Thoracic aorta (tissue), 2 donors: ENCODE data around the gene OOSP1. TPM values are rescaled to one million over a fixed set of nuclear protein-coding genes. Genes with fewer than 3 reads are reported as not detected.

Experiments used
- ATAC-seq: fragments of 150-250 bp; one replicate; pipeline ENCODE4 v1.8.0; 2017; ENCODE audit warnings: low read depth; ENCODE audit not compliant: insufficient number of reproducible peaks, low FRiP score
- DNase-seq: peaks from one replicate; pipeline ENCODE4 v3.0.0-alpha.2; 2020; ENCODE audit warnings: low spot score
- H3K27ac ChIP-seq, 2 donors: fragments of 200-600 bp; sonication (generic); 1 replicate in 1 of 2; 2 replicates in 1 of 2; pipeline ENCODE4 v1.5.1; 2016; ENCODE audit warnings: mild to moderate bottlenecking in 2 of 2, moderate library complexity in 2 of 2
- H3K27me3 ChIP-seq: fragments of 200-600 bp; sonication (generic); replicated peaks from 2 replicates; pipeline ENCODE4 v1.6.0; 2016; ENCODE audit warnings: mild to moderate bottlenecking; ENCODE audit not compliant: insufficient read depth
- H3K36me3 ChIP-seq: fragments of 200-600 bp; sonication (generic); one replicate; pipeline ENCODE4 v1.5.1; 2016
- H3K4me1 ChIP-seq, 2 donors: fragments of 200-600 bp; sonication (generic); 1 replicate in 1 of 2; 2 replicates in 1 of 2; pipeline versions ENCODE4 v1.5.1 to v1.6.0; 2016; ENCODE audit warnings: low read depth in 2 of 2, mild to moderate bottlenecking in 1 of 2; ENCODE audit not compliant: control insufficient read depth in 1 of 2
- H3K4me3 ChIP-seq: fragments of 200-600 bp; sonication (generic); 2 replicates; pipeline ENCODE4 v1.5.1; 2016; ENCODE audit warnings: mild to moderate bottlenecking
- H3K9me3 ChIP-seq: fragments of 200-600 bp; sonication (generic); 2 replicates; pipeline ENCODE4 v1.5.1; 2016
- CTCF ChIP-seq: fragments of 200-600 bp; sonication (generic); IDR thresholded peaks from one replicate; pipeline ENCODE4 v1.5.1; 2019; ENCODE audit warnings: antibody characterized with exemption
- total RNA-seq, 2 donors: library from RNA; depleted of rRNA; stranded (reverse); fragments of >200 nt; gene quantifications; one replicate each; pipeline versions ENCODE4 v1.1.0 to v1.2.3, GENCODE V29; 2016

The OOSP1 gene
- total RNA-seq, 2 donors from 2014 or later: not detected

GRCh38 chr11:59957094-59957493 lies 18.9 kb downstream of the OOSP1 start:
- H3K27me3 ChIP-seq: no peaks in the 10 kb centered on the region
- H3K9me3 ChIP-seq: no peaks in the 10 kb centered on the region
- H3K4me1 ChIP-seq: no peaks in the 10 kb centered on the region
- no peak for TF ChIP-seq CTCF
- no peak overlapping the region for H3K27ac ChIP-seq
- ATAC-seq (no peak), DNase-seq (no peak)
- no peak overlapping the region for H3K4me3 ChIP-seq
- no peaks in the 10 kb centered on the region for H3K36me3 ChIP-seq

- no peaks in the 10 kb centered on the region for H3K27me3 ChIP-seq
- ATAC-seq: no peak
- no peak overlapping the region for H3K4me3 ChIP-seq
- no peak for TF ChIP-seq CTCF
- no peak overlapping the region for H3K27ac ChIP-seq
- no peaks in the 10 kb centered on the region for H3K36me3 ChIP-seq
- no peaks in the 10 kb centered on the region for H3K4me1 ChIP-seq
- DNase-seq: no peak
- H3K9me3 ChIP-seq: no peaks in the 10 kb centered on the region
Measured at GRCh38 chr11:59960502-59961381, 22.5 kb downstream of the OOSP1 start.

- ATAC-seq (no peak), DNase-seq (no peak)
- H3K4me1 ChIP-seq: no peaks in the 10 kb centered on the region
- TF ChIP-seq CTCF: no peak
- no peak overlapping the region for H3K4me3 ChIP-seq
- H3K9me3 ChIP-seq: no peaks in the 10 kb centered on the region
- no peaks in the 10 kb centered on the region for H3K27me3 ChIP-seq
- H3K27ac ChIP-seq: no peak overlapping the region
- H3K36me3 ChIP-seq: no peaks in the 10 kb centered on the region
Measured at GRCh38 chr11:59962107-59962482, 23.9 kb downstream of the OOSP1 start.

GRCh38 chr11:59963733-59964132 lies 25.5 kb downstream of the OOSP1 start, which contains the start of gene OOSP4A:
TSS of gene OOSP4A (plus strand) at chr11:59964033. CDS start at chr11:59964033, 0 bp downstream.
- Histone ChIP-seq H3K27ac (no peak within 1 kb of the TSS), H3K4me3 (no peak within 1 kb of the TSS), H3K27me3 (no peaks in the 10 kb centered on the region), H3K9me3 (no peaks in the 10 kb centered on the region), H3K4me1 (no peaks in the 10 kb centered on the region), H3K36me3 (no peaks in the 10 kb centered on the region)
- ATAC-seq: no peak
- no peak for TF ChIP-seq CTCF
- DNase-seq: no peak

GRCh38 chr11:59965424-59965823 lies 27.2 kb downstream of the OOSP1 start:
- Histone ChIP-seq H3K36me3 (no peaks in the 10 kb centered on the region), H3K4me3 (no peak overlapping the region), H3K27me3 (no peaks in the 10 kb centered on the region), H3K9me3 (no peaks in the 10 kb centered on the region), H3K27ac (no peak overlapping the region), H3K4me1 (no peaks in the 10 kb centered on the region)
- no peak for DNase-seq
- no peak for ATAC-seq
- no peak for TF ChIP-seq CTCF
